ENCODE data around the gene KIAA0232. TPM values are rescaled to one million over a fixed set of nuclear protein-coding genes. Genes with fewer than 3 reads are reported as not detected.

Gene KIAA0232
- total RNA-seq, 6 experiments from 2014 or later: 12.0 to 23.8 (median 16.5) TPM

DNA sequence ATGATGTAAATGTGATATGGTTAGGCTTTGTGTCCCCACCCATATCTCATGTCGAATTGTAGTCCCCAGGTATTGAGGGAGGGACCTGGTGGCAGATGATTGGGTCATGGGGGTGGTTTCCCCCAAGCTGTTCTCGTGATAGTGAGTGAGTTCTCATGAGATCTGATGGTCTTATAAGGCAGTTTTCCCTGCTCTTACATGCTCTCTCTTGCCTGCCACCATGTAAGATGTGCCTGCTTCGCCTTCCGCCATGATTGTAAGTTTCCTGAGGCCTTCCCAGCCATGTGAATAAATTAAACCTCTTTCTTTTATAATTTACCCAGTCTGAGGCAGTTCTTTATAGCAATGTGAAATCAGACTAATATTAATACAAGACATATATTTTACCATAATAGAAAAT is 42.6 kb upstream of the KIAA0232 start:
- Histone ChIP-seq H3K9me3 (no peaks in the 10 kb centered on the region), H3K36me3 (no peaks in the 10 kb centered on the region), H3K27me3 (no peaks in the 10 kb centered on the region), H3K4me1 (peaks cover 0 to 11% (median 0%) of the 10 kb centered on the region in 4 donors), H3K27ac (no peak overlapping the region), H3K4me3 (no peak overlapping the region)
- ATAC-seq: no peak
- WGBS (ENCODE audit: insufficient coverage, low coverage, low lambda C conversion rate, missing lambda C conversion rate): 69% methylated on average over 4 of the region's 4 CpGs
- intact Hi-C loops (cut with DNase I): no loop called here
- TF ChIP-seq CTCF (IDR thresholded peaks at IDR 0.05) (no peak), POLR2A (IDR thresholded peaks at IDR 0.05) (no peak)
- no peak for DNase-seq

DNA sequence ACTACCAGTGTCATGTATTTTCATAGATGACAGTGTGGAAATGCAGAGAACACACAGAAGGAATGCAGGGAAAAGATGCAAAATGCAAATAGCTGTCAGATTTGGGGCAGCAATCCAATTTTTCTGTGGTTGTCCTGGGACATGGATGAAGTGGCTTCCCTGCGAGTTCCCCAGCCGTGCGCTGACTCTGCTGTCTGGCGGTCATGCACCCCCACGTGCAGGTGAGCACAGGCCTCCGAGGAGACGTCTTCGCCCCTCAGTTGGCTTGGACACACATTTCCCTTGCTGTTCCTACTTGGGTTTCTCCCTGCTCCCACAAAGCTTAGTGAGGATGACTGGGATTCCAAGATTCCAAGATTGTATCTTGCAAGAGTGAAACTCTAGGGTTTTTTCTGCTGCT is 42.2 kb upstream of the KIAA0232 start:
- ATAC-seq (no peak), DNase-seq (no peak)
- H3K27ac ChIP-seq: no peak overlapping the region
- H3K9me3 ChIP-seq: no peaks in the 10 kb centered on the region
- H3K4me3 ChIP-seq: no peak overlapping the region
- TF ChIP-seq CTCF (IDR thresholded peaks at IDR 0.05): no peak
- no peak for TF ChIP-seq POLR2A (IDR thresholded peaks at IDR 0.05)
- no CpG with 5 or more reads among the region's 8 CpGs for WGBS (ENCODE audit: insufficient coverage, low coverage, low lambda C conversion rate, missing lambda C conversion rate)
- H3K36me3 ChIP-seq: no peaks in the 10 kb centered on the region
- intact Hi-C loops (cut with DNase I): no loop called here
- H3K4me1 ChIP-seq: peaks cover 0 to 8% (median 0%) of the 10 kb centered on the region in 4 donors
- no peaks in the 10 kb centered on the region for H3K27me3 ChIP-seq

DNA sequence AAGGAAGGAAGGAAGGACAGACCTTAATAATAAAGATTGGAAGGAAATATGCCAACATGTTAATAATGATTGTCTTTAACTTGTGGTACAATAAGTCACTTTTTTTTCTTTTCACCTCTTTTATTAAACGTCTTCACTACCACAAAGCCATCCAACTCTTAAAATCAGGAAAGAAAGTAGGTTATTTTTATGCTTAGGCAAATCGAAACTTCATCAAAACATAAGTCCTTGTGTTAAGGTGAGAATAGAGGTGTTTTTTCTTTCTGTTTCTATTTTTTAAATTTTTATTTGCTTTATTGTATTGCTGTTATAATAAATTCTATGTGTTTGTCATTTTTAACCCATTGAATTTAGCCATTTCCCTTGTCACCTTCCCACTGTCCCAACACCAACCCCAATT is 40.0 kb upstream of the KIAA0232 start:
- DNase-seq (no peak), ATAC-seq (no peak)
- TF ChIP-seq CTCF (IDR thresholded peaks at IDR 0.05) (no peak), POLR2A (IDR thresholded peaks at IDR 0.05) (no peak)
- WGBS (ENCODE audit: insufficient coverage, low coverage, low lambda C conversion rate, missing lambda C conversion rate): 58% methylated on average over 2 of the region's 2 CpGs
- H3K27ac ChIP-seq: no peak overlapping the region
- no peaks in the 10 kb centered on the region for H3K9me3 ChIP-seq
- H3K36me3 ChIP-seq: no peaks in the 10 kb centered on the region
- H3K4me3 ChIP-seq: no peak overlapping the region
- peaks cover 0 to 11% (median 5%) of the 10 kb centered on the region in 4 donors for H3K4me1 ChIP-seq
- no peaks in the 10 kb centered on the region for H3K27me3 ChIP-seq
- intact Hi-C loops (cut with DNase I): no loop called here

DNA sequence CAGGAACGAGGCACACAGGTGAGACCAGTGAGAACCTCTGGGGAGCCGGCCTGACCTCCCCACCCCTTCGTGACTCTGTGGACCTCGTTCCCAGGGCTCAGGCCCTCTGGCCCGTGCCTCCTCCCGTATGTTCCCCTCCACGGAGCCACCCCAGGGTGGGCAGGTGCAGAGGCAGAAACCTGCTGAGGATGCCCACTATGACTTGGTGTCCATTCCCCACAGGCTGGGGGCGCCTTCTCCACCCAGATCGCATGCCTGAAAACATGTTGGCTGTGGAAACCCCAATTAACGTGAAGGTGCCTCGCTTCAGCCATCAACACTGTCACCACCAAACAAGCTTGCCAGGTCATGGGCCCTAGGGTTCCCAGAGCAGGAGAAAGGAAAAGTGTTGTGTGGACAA is 39.5 kb upstream of the KIAA0232 start:
- ATAC-seq: no peak
- H3K9me3 ChIP-seq: no peaks in the 10 kb centered on the region
- no peak overlapping the region for H3K27ac ChIP-seq
- peak in 1 of 3 donors; percentile 44 for DNase-seq
- H3K27me3 ChIP-seq: no peaks in the 10 kb centered on the region
- no peak overlapping the region for H3K4me3 ChIP-seq
- TF ChIP-seq POLR2A (IDR thresholded peaks at IDR 0.05): no peak
- no peak for TF ChIP-seq CTCF (IDR thresholded peaks at IDR 0.05)
- H3K4me1 ChIP-seq: peaks cover 0 to 16% (median 7%) of the 10 kb centered on the region in 4 donors
- intact Hi-C loops (cut with DNase I): no loop called here
- WGBS (ENCODE audit: insufficient coverage, low coverage, low lambda C conversion rate, missing lambda C conversion rate): 50% methylated on average over 1 of the region's 11 CpGs
- H3K36me3 ChIP-seq: no peaks in the 10 kb centered on the region

Data from right lobe of liver (tissue), 6 donors.